Measurements from ENCODE around the gene ADAM10.

ADAM10 gene

DNA sequence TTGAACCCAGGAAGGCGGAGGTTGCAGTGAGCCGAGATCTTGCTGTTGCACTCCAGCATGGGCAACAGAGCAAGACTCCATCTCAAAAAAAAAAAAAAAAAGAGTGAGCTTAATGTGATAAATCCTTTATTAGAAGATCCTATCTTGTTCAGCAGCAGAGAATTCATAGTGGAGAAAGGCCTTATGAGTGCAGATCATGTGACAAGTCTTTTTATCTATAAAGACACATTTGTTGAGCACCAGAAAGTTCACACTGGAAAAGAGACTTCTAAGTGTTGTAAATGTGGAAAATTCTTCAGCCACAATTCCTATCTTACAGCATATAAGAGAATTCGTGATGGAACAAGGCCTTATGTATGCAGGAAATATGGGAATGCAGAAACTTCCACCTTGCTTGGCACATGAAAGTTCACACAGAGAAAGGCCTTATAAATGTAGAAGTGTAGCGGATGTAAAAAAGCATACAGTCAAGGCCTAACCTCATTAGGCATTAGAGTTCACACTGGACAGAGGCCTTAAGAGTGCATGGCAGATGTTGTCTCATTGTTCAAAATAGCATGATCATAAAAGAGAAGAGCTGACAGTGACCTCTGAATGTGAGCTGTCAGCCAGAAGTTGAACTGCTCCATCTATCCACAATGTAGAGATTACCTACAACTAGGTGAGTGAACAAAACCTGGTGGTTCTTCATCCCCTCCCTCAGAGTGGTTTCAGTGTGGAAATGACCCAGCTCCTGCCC lies 16.7 kb downstream of the ADAM10 start:
- TF ChIP-seq, protein P1, sequence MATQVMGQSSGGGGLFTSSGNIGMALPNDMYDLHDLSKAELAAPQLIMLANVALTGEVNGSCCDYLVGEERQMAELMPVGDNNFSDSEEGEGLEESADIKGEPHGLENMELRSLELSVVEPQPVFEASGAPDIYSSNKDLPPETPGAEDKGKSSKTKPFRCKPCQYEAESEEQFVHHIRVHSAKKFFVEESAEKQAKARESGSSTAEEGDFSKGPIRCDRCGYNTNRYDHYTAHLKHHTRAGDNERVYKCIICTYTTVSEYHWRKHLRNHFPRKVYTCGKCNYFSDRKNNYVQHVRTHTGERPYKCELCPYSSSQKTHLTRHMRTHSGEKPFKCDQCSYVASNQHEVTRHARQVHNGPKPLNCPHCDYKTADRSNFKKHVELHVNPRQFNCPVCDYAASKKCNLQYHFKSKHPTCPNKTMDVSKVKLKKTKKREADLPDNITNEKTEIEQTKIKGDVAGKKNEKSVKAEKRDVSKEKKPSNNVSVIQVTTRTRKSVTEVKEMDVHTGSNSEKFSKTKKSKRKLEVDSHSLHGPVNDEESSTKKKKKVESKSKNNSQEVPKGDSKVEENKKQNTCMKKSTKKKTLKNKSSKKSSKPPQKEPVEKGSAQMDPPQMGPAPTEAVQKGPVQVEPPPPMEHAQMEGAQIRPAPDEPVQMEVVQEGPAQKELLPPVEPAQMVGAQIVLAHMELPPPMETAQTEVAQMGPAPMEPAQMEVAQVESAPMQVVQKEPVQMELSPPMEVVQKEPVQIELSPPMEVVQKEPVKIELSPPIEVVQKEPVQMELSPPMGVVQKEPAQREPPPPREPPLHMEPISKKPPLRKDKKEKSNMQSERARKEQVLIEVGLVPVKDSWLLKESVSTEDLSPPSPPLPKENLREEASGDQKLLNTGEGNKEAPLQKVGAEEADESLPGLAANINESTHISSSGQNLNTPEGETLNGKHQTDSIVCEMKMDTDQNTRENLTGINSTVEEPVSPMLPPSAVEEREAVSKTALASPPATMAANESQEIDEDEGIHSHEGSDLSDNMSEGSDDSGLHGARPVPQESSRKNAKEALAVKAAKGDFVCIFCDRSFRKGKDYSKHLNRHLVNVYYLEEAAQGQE (IDR thresholded peaks at IDR 0.05; ENCODE audit: insufficient replicate concordance, low read depth) = no peak
- TF ChIP-seq, protein P2, sequence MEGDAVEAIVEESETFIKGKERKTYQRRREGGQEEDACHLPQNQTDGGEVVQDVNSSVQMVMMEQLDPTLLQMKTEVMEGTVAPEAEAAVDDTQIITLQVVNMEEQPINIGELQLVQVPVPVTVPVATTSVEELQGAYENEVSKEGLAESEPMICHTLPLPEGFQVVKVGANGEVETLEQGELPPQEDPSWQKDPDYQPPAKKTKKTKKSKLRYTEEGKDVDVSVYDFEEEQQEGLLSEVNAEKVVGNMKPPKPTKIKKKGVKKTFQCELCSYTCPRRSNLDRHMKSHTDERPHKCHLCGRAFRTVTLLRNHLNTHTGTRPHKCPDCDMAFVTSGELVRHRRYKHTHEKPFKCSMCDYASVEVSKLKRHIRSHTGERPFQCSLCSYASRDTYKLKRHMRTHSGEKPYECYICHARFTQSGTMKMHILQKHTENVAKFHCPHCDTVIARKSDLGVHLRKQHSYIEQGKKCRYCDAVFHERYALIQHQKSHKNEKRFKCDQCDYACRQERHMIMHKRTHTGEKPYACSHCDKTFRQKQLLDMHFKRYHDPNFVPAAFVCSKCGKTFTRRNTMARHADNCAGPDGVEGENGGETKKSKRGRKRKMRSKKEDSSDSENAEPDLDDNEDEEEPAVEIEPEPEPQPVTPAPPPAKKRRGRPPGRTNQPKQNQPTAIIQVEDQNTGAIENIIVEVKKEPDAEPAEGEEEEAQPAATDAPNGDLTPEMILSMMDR (IDR thresholded peaks at IDR 0.05; ENCODE audit: insufficient read depth, low read length) = no peak
- TF ChIP-seq POLR2AphosphoS5 (IDR thresholded peaks at IDR 0.05; ENCODE audit: low read depth) (no peak), SPI1 (IDR thresholded peaks at IDR 0.05; ENCODE audit: borderline replicate concordance, low read depth) (no peak), GABPA (IDR thresholded peaks at IDR 0.05; ENCODE audit: low read depth) (no peak)
- Histone ChIP-seq H3K4me3 (replicated peaks; ENCODE audit: insufficient read depth, low read length) (no peak overlapping the region), H3K27me3 (ENCODE audit: insufficient read depth, poor library complexity, severe bottlenecking) (no peaks in the 10 kb centered on the region), H3K27ac (replicated peaks) (no peak overlapping the region)
- DNase-seq (ENCODE audit: low read depth in 1 of 2, low spot score in 1 of 2) = no peak

DNA sequence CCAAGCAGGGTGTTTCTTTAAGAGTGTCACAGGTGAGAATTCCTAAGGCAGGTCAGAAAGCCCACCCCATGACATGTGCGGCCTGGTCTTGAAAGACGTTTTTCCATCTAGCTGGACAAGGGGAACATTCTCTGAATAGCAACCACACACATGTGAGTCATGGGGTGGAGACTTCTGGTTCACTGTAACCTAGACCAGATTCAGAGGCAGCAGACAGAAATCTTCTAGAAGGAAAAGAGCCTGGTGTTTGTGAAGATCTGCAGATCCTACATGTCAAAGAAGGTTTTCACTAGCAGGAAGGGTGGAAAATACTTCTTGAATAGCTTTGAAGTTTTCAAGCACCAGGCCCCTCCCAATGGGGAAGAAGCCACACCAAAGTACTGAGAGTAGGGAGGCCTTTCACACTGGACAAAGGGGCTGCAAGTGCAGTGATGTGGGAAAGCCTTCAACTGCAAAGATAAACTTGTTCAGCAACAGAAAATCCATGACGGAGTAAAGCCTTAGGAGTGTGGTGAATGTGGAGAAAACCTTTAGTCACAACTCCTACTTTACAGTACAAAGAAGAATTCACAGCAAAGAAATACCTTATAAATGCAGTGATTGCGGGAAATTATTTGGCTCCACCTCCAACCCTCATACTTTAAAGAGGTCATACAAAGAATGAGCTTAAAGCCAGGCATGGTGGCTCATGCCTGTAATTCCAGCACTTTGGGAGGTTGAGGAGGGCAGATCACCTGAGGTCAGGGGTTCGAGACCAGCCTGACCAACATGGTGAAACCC lies 17.6 kb downstream of the ADAM10 start:
- H3K4me3 ChIP-seq (replicated peaks; ENCODE audit: insufficient read depth, low read length) = no peak overlapping the region
- no peaks in the 10 kb centered on the region for H3K27me3 ChIP-seq (ENCODE audit: insufficient read depth, poor library complexity, severe bottlenecking)
- DNase-seq (ENCODE audit: low read depth in 1 of 2, low spot score in 1 of 2) = no peak
- TF ChIP-seq POLR2AphosphoS5 (IDR thresholded peaks at IDR 0.05; ENCODE audit: low read depth) (no peak), SPI1 (IDR thresholded peaks at IDR 0.05; ENCODE audit: borderline replicate concordance, low read depth) (no peak), GABPA (IDR thresholded peaks at IDR 0.05; ENCODE audit: low read depth) (no peak)
- TF ChIP-seq, protein P1 (IDR thresholded peaks at IDR 0.05; ENCODE audit: insufficient replicate concordance, low read depth) = no peak
- TF ChIP-seq, protein P2 (IDR thresholded peaks at IDR 0.05; ENCODE audit: insufficient read depth, low read length) = no peak
- no peak overlapping the region for H3K27ac ChIP-seq (replicated peaks)

DNA sequence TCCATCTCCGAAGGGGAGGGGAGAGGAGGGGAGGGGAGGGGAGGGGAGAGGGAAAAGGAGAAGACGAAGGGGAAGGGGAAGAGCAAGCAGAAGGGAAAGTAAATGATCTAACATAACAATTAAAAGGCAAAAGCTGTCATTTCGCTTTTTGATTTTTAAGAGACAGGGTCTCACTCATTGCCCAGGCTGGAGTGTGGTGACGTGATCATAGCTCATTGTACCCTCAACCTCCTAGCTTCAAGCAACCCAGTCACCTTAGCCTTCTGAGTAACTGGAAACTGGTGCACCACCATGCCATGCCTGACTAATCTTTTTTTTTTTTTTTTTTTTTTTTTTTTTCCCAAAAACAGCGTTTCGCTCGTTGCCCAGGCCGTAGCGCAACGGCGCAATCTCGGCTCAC lies 22.6 kb downstream of the ADAM10 start:
- TF ChIP-seq SPI1 (IDR thresholded peaks at IDR 0.05; ENCODE audit: borderline replicate concordance, low read depth) (no peak), GABPA (IDR thresholded peaks at IDR 0.05; ENCODE audit: low read depth) (no peak), POLR2AphosphoS5 (IDR thresholded peaks at IDR 0.05; ENCODE audit: low read depth) (no peak)
- TF ChIP-seq, protein P2 (IDR thresholded peaks at IDR 0.05; ENCODE audit: insufficient read depth, low read length) = no peak
- TF ChIP-seq, protein P1 (IDR thresholded peaks at IDR 0.05; ENCODE audit: insufficient replicate concordance, low read depth) = no peak
- Histone ChIP-seq H3K27ac (replicated peaks) (no peak overlapping the region), H3K27me3 (ENCODE audit: insufficient read depth, poor library complexity, severe bottlenecking) (no peaks in the 10 kb centered on the region), H3K4me3 (replicated peaks; ENCODE audit: insufficient read depth, low read length) (no peak overlapping the region)
- no peak for DNase-seq (ENCODE audit: low read depth in 1 of 2, low spot score in 1 of 2)

All from HL-60 (cell line).